ENCODE results near the gene EVI5L. TPM values are rescaled to one million over a fixed set of nuclear protein-coding genes. Genes with fewer than 3 reads are reported as not detected.
"Not testable (repeated sequence)": the region's sequence is repeated elsewhere in the genome, so short reads cannot be mapped to it uniquely, and the experiment has no call there.

Gene EVI5L
- total RNA-seq, 2 donors from 2014 or later = 24.0 to 25.7 TPM

GRCh38 chr19:7792281-7792680 lies 37.7 kb upstream of the EVI5L start:
- TF ChIP-seq POLR2A (IDR thresholded peaks at IDR 0.05) (no peak), POLR2AphosphoS5 (IDR thresholded peaks at IDR 0.05) (no peak)
- TF ChIP-seq, protein P1, sequence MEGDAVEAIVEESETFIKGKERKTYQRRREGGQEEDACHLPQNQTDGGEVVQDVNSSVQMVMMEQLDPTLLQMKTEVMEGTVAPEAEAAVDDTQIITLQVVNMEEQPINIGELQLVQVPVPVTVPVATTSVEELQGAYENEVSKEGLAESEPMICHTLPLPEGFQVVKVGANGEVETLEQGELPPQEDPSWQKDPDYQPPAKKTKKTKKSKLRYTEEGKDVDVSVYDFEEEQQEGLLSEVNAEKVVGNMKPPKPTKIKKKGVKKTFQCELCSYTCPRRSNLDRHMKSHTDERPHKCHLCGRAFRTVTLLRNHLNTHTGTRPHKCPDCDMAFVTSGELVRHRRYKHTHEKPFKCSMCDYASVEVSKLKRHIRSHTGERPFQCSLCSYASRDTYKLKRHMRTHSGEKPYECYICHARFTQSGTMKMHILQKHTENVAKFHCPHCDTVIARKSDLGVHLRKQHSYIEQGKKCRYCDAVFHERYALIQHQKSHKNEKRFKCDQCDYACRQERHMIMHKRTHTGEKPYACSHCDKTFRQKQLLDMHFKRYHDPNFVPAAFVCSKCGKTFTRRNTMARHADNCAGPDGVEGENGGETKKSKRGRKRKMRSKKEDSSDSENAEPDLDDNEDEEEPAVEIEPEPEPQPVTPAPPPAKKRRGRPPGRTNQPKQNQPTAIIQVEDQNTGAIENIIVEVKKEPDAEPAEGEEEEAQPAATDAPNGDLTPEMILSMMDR (IDR thresholded peaks at IDR 0.05) = no peak
- WGBS = 15% methylated on average over 7 of the region's 7 CpGs
- Histone ChIP-seq H3K4me3 (no peak overlapping the region), H3K9me3 (no peaks in the 10 kb centered on the region), H3K27ac (no peak overlapping the region), H3K36me3 (no peaks in the 10 kb centered on the region), H3K27me3 (replicated peaks; ENCODE audit: insufficient read depth) (peaks cover 22% of the 10 kb centered on the region), H3K4me1 (replicated peaks) (no peaks in the 10 kb centered on the region)
- DNase-seq (ENCODE audit: low spot score) = no peak
- intact Hi-C loops (cut with DNase I) = loop anchor here (10.0 kb wide), 1 partner anchor 137 kb away; no protein-coding TSS in a partner anchor

GRCh38 chr19:7792701-7793100 lies 37.3 kb upstream of the EVI5L start:
- H3K27ac ChIP-seq; H3K9me3 ChIP-seq; H3K36me3 ChIP-seq; DNase-seq (ENCODE audit: low spot score); H3K4me1 ChIP-seq (replicated peaks); H3K4me3 ChIP-seq: not testable (repeated sequence)
- H3K27me3 ChIP-seq (replicated peaks; ENCODE audit: insufficient read depth) = peaks cover 20% of the 10 kb centered on the region
- WGBS = 55% methylated on average over 7 of the region's 7 CpGs
- intact Hi-C loops (cut with DNase I) = loop anchor here (10.0 kb wide), 1 partner anchor 138 kb away; no protein-coding TSS in a partner anchor

DNA sequence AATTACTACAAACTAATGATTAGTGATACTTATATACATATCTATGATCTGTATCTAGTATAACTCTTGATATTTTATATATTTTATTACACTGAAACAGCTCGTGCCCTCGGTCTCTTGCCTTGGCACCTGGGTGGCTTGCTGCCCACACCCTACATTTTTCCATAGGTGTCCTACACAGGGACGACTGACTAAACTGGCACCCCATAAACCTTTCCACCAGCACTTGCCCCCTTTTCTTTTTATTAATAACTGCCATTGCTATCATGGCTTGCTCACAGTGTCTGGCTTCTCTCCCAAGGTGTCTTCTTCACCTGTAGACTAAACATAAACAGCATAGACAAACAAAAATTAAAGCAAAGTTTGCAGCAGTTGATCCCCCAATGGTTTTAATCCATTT lies 36.5 kb upstream of the EVI5L start:
- no peak for DNase-seq (ENCODE audit: low spot score)

GRCh38 chr19:7795555-7796161 lies 34.4 kb upstream of the EVI5L start:
- Histone ChIP-seq H3K27me3 (replicated peaks; ENCODE audit: insufficient read depth) (no peaks in the 10 kb centered on the region), H3K27ac (no peak overlapping the region), H3K9me3 (no peaks in the 10 kb centered on the region), H3K4me3 (no peak overlapping the region), H3K4me1 (replicated peaks) (no peaks in the 10 kb centered on the region), H3K36me3 (no peaks in the 10 kb centered on the region)
- WGBS = 68% methylated on average over 8 of the region's 8 CpGs
- DNase-seq (ENCODE audit: low spot score) = no peak
- TF ChIP-seq, protein P1 (IDR thresholded peaks at IDR 0.05) = no peak
- TF ChIP-seq POLR2A (IDR thresholded peaks at IDR 0.05) = no peak
- TF ChIP-seq POLR2AphosphoS5 (IDR thresholded peaks at IDR 0.05) = no peak
- intact Hi-C loops (cut with DNase I) = loop anchor here (10.0 kb wide), 1 partner anchor 141 kb away; no protein-coding TSS in a partner anchor

More for the DNA sequence above, 36.5 kb upstream of the EVI5L start:
- Histone ChIP-seq H3K27me3 (replicated peaks; ENCODE audit: insufficient read depth) (peaks cover 12% of the 10 kb centered on the region), H3K27ac (no peak overlapping the region), H3K4me1 (replicated peaks) (no peaks in the 10 kb centered on the region), H3K9me3 (no peaks in the 10 kb centered on the region), H3K4me3 (no peak overlapping the region), H3K36me3 (no peaks in the 10 kb centered on the region)
- WGBS = 80% methylated on average over 3 of the region's 3 CpGs
- intact Hi-C loops (cut with DNase I) = loop anchor here (10.0 kb wide), 1 partner anchor 139 kb away; no protein-coding TSS in a partner anchor
- TF ChIP-seq, protein P1 (IDR thresholded peaks at IDR 0.05) = no peak
- TF ChIP-seq POLR2A (IDR thresholded peaks at IDR 0.05) (no peak), POLR2AphosphoS5 (IDR thresholded peaks at IDR 0.05) (no peak)

GRCh38 chr19:7799640-7800355 lies 30.2 kb upstream of the EVI5L start:
- peak; percentile 63 for DNase-seq (ENCODE audit: low spot score)
- Histone ChIP-seq H3K4me1 (replicated peaks) (no peaks in the 10 kb centered on the region), H3K4me3 (no peak overlapping the region), H3K36me3 (no peaks in the 10 kb centered on the region), H3K27me3 (replicated peaks; ENCODE audit: insufficient read depth) (no peaks in the 10 kb centered on the region), H3K27ac (no peak overlapping the region), H3K9me3 (no peaks in the 10 kb centered on the region)
- 3% methylated on average over 33 of the region's 34 CpGs for WGBS
- TF ChIP-seq POLR2A (IDR thresholded peaks at IDR 0.05) = no peak
- TF ChIP-seq, protein P1 (IDR thresholded peaks at IDR 0.05) = peak; percentile 17 to 77 (median 58)
- peak; percentile 67 for TF ChIP-seq POLR2AphosphoS5 (IDR thresholded peaks at IDR 0.05)
- intact Hi-C loops (cut with DNase I) = loop anchor here (10.0 kb wide), 1 partner anchor 145 kb away; no protein-coding TSS in a partner anchor

Measured in prostate gland (tissue), 2 donors.